ENCODE results near the gene BCAT1.
"Not testable (repeated sequence)": the region's sequence is repeated elsewhere in the genome, so short reads cannot be mapped to it uniquely, and the experiment has no call there.

The BCAT1 gene

DNA sequence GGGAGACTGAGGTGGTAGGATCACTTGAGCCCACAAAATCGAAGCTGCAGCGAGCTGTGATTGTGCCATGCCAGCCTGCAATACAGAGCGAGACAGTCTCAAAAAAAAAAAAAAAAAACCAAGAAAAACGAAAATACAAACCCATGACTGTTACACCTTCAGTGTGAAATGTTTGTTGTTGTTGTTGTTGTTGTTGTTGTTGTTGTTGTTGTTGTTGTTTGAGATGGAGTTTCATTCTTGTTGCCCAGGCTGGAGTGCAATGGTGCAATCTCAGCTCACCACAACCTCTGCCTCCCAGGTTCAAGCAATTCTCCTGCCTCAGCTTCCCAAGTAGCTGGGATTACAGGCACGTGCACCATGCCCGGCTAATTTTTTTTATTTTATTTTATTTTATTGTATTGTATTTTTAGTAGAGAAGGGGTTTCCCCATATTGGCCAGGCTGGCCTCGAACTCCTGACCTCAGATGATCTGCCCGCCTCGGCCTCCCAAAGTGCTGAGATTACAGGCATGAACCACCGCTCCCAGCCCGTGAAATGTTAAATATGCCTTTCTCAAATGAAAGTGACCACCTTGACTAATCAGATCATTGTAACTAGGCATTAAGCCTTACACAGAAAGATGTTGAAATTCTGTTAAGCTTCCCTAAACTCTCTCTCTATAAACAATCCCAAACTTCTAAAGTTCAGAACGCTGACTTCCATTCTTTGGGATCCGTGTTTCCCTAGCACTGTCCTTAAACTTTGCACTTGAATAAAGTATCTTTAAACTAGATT, 20.2 kb downstream of the BCAT1 start:
- not testable (repeated sequence) for DNase-seq (ENCODE audit: low read depth in 2 of 2)

DNA sequence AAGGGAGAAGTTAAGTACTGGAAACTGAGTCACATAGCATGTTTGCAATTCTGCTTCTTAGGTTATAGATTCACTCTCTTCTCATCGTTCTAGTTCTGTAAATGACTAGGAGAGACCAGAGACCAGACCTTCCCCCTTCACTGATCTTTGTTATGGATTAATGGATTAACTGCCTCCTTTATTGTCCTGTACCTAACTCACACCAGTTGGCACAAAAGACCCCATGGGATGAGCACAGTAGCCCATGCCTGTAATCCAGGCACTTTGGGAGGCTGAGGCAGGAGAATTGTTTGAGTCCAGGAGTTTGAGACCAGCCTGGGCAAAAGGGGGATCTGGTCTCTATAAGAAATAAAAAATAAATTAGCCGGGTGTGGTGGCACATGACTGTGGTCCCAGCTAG, 20.8 kb downstream of the BCAT1 start:
- DNase-seq (ENCODE audit: low read depth in 2 of 2), result no peak

- not testable (repeated sequence) for DNase-seq (ENCODE audit: low read depth in 2 of 2)
These were observed 22.8 kb downstream of the BCAT1 start for GRCh38 chr12:24926080-24926479.

GRCh38 chr12:24922090-24922489, 26.8 kb downstream of the BCAT1 start:
- no peak for DNase-seq (ENCODE audit: low read depth in 2 of 2)

DNA sequence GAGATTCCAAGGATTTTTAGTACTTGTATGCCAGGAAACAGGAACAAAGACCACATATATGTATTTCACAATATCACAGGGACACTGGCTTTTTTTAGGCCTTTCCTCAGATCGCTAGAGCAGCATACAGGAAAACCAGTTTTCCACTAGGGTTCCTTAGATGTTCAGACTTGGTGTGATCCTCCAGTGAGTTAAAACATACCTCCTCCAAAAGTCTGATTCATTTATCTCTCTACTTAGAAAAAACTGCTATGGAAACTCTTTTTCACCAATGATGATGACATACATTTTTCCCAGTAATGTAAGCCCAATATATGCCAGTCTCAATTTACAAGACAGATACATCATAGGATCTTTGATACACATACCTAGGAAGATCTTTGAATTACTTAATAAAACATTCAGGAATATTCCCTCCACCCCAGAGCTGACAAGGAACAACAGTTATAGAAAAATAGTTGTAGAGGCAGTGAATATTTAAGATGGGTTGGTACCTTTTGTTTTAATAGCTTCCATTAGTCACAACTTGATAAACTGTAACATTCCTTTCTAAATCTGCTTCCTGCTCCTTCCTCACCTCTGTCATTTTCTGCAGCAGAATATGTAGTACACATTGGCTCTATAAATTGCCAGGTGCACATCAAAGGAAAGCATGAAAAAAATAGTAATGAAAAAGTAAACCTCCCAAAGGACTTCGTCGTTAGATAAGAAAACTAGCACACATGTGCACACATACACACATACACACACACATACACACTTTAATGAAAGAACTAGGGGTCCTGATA, 27.5 kb downstream of the BCAT1 start:
- DNase-seq (ENCODE audit: low read depth in 2 of 2), result no peak

- DNase-seq (ENCODE audit: low read depth in 2 of 2), result no peak
These were observed 28.8 kb downstream of the BCAT1 start for GRCh38 chr12:24920141-24920540.

- DNase-seq (ENCODE audit: low read depth in 2 of 2), result peak; percentile 15 to 49
These were observed 29.4 kb downstream of the BCAT1 start for GRCh38 chr12:24919346-24920001.

DNA sequence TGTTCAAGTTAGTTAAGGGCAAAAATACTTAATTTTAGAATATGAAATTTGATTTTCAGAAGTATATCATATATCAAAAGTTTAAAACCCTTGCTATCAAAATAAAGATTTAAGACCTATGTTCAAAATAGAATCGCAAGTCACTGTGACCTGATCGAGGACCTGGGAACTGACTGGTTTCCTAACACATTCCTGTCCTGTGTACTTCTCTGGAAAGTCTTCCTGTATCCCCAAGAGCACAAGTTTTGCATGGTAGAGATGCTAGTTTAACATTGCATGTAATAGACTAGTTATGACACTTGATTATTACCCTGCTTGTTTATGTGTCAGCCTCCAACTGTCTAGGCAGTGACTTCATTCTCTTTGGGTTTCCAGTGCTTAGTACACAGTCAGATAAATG, 30.3 kb downstream of the BCAT1 start:
- no peak for DNase-seq (ENCODE audit: low read depth in 2 of 2)

DNA sequence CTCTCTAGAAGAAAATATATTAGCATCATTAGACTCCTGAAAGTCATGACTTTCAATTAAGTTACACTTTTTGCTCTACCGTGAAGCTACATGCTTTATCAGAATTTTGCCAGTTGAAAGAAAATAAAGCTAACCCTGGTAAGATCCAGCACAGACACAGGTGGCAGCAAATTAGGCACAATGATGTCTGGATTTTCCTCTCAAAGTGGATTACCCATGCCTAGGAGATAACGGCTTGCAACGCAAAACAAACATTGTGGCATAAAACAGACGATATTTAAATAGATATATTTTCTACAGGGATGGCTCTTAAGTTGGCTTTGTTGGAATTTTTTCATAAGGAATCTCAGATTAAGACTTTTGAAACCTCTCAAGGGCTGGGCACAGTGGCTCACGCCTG, 33.4 kb downstream of the BCAT1 start:
- DNase-seq (ENCODE audit: low read depth in 2 of 2), result no peak

GRCh38 chr12:24913953-24914352, 34.9 kb downstream of the BCAT1 start:
- no peak for DNase-seq (ENCODE audit: low read depth in 2 of 2)

DNA sequence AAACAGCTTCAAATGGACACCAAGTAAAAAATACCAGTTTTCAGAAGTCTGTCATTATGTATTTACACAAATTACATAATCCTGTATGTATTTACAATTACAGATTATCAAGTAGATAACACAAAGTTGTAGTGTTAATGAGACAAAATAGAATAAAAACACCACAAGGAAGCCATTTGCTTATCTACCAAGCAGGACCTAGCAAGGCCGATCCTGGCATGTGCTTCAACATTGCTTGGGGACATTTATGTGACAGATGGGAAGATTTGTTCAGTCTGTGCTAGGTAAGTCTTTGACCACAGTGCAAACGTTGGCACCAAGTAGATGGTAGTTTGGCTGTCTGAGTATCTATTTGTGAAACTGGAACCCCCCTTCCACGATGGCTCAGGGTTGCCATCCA, 35.8 kb downstream of the BCAT1 start:
- DNase-seq (ENCODE audit: low read depth in 2 of 2), result no peak

DNA sequence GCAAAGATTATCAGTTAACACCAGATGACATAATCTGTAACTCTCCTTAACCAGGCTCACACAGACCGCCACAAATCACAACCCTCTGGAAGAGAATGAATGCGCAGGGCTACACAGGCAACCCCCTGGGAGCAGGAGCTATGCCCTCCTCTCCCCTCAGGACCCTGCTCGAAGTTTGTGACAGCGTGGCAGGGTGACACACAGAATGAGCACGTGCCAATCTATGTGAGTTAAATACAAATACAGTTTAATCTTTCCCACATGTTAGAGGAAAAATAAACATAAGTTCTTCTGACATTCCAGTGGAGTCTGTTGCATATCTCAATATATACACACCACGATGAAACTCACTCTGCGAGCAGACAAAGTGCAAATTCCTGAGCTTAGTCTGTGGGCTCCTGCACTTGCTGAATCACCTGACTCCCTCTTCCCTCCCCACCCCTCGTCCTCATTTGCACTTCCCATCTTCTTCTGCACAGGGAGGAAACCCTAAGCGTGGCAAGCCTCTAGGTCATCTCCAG, 37.6 kb downstream of the BCAT1 start:
- no peak for DNase-seq (ENCODE audit: low read depth in 2 of 2)

- not testable (repeated sequence) for DNase-seq (ENCODE audit: low read depth in 2 of 2)
These were observed 38.7 kb downstream of the BCAT1 start for GRCh38 chr12:24910192-24910591.

- DNase-seq (ENCODE audit: low read depth in 2 of 2), result no peak
These were observed 39.2 kb downstream of the BCAT1 start for GRCh38 chr12:24909667-24910066.

DNA sequence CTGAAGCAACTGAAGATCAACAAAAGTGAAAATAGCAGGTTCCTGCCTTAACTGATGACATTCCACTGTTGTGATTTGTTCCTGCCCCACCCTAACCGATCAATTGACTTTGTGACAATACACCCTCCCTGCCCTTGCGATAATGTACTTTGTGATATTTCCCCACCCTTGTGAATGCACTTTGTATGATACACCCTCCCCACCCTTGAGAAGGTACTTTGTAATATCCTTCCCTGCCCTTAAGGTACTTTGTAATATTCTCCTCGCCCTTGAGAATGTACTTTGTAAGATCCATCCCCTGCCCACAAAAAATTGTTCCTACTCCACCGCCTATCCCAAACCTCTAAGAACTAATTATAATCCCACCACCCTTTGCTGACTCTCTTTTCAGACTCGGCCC, 41.4 kb downstream of the BCAT1 start:
- no peak for DNase-seq (ENCODE audit: low read depth in 2 of 2)

- DNase-seq (ENCODE audit: low read depth in 2 of 2), result no peak
These were observed 42.8 kb downstream of the BCAT1 start for GRCh38 chr12:24906141-24906540.

DNA sequence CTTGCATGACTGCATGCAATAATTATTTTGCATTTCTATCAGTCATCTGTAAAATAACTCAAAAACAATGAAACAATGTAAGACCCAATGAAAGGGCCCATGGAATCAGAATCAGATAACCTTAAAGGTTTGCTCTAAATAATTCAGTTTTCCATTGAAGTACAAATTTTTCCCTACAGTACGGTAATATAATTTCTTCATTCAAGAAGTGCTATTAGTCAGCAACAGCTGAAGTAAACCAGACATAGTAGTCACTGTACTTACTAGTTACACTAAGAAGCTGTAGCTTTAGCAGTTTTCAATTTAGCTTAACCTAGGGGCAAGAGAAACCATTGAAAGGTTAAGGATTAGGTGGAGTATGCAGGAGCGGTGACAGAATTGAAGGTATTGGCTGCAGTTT, 43.5 kb downstream of the BCAT1 start:
- DNase-seq (ENCODE audit: low read depth in 2 of 2), result no peak

GRCh38 chr12:24904871-24905270, 44.0 kb downstream of the BCAT1 start:
- no peak for DNase-seq (ENCODE audit: low read depth in 2 of 2)

- no peak for DNase-seq (ENCODE audit: low read depth in 2 of 2)
These were observed 45.4 kb downstream of the BCAT1 start for GRCh38 chr12:24903329-24904088.

DNA sequence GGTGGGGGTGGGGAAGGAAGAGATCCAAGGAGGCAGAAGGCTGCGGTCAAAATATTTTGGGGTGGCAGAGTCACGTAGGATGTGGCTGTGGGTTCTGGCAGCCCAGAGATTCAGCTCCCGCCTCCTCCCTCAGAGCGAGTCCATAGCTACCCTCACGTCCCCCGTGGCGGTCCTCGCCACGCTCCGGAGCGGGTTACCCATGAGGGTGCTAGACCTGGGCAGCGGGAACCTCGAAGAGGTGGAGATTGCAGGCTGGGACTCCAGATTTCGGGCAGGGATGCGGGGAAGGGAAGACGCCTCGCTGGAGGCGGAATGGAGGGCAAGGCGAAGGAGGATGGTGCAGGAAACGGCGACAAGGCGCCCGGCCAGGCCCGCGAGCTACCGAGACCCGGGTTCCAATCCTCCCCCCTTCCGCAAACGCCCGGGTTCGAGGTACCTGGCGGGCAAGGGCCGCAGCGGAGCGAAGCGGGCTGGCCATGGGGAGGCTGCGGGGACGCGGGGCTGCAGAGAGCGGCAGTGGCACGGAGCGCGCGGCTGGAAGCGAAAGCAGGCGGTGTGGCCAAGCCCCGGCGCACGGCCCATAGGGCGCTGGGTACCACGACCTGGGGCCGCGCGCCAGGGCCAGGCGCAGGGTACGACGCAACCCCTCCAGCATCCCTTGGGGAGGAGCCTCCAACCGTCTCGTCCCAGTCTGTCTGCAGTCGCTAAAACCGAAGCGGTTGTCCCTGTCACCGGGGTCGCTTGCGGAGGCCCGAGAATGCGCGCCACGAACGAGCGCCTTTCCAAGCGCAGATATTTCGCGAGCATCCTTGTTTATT, 46.2 kb downstream of the BCAT1 start:
- DNase-seq (ENCODE audit: low read depth in 2 of 2), result no peak

All from activated CD4-positive, alpha-beta T cell treated with anti-CD3 and anti-CD28 coated beads for 24 hours (primary cell).